Stimulated activated CD4-positive, alpha-beta T cell treated with anti-CD3 and anti-CD28 coated beads, Interleukin-12 subunit alpha, Interleukin-12 subunit beta, amount 100 ng/mL, for 4 hours (primary cell): ENCODE results near the gene AKR1C8.

Experiments used
- DNase-seq: peaks from one replicate; pipeline ENCODE4 v3.0.0-alpha.2; 2020

The AKR1C8 gene

GRCh38 chr10:5107860-5108526 is 77.0 kb downstream of the AKR1C8 start:
- no peak for DNase-seq

- DNase-seq = no peak
Measured at GRCh38 chr10:5106553-5106952, 78.4 kb downstream of the AKR1C8 start.

- DNase-seq = no peak
Measured at GRCh38 chr10:5105626-5106025, 79.3 kb downstream of the AKR1C8 start.
